Smooth muscle cell (in vitro differentiated cells): ENCODE data around the gene ARL6IP5. TPM values are rescaled to one million over a fixed set of nuclear protein-coding genes. Genes with fewer than 3 reads are reported as not detected.
A peak's percentile ranks its signal among the peaks of the same experiment; 100 is the strongest.

Source experiments
- DNase-seq: peaks from one replicate; lab custom pipeline; 2025; ENCODE audit not compliant: unreplicated experiment; lab: John Stamatoyannopoulos, UW
- H2AFZ ChIP-seq: fragments of 200-600 bp; sonication (generic); 2 replicates; pipeline ENCODE4 v1.6.0; 2016; ENCODE audit warnings: antibody characterized with exemption, low read depth, mild to moderate bottlenecking
- H3F3A ChIP-seq: fragments of 200-600 bp; sonication (generic); 2 replicates; pipeline ENCODE4 v1.6.0; 2017; ENCODE audit warnings: antibody characterized with exemption, low read depth
- H3K27ac ChIP-seq: fragments of 200-600 bp; sonication (generic); 2 replicates; pipeline ENCODE4 v1.5.1; 2016; ENCODE audit warnings: low read depth, mild to moderate bottlenecking
- H3K27me3 ChIP-seq: fragments of 200-600 bp; sonication (generic); 2 replicates; pipeline ENCODE4 v1.6.1; 2016; ENCODE audit warnings: low read depth, mild to moderate bottlenecking
- H3K36me3 ChIP-seq: fragments of 200-600 bp; sonication (generic); 2 replicates; pipeline ENCODE4 v1.5.1; 2016; ENCODE audit warnings: low read depth
- H3K4me1 ChIP-seq: fragments of 200-600 bp; sonication (generic); 2 replicates; pipeline ENCODE4 v1.5.1; 2016; ENCODE audit warnings: low read depth
- H3K4me2 ChIP-seq: fragments of 200-600 bp; sonication (generic); 2 replicates; pipeline ENCODE4 v1.6.0; 2016; ENCODE audit warnings: mild to moderate bottlenecking
- H3K4me3 ChIP-seq: fragments of 200-600 bp; sonication (generic); 2 replicates; pipeline ENCODE4 v1.5.1; 2016; ENCODE audit warnings: mild to moderate bottlenecking
- H3K79me2 ChIP-seq: fragments of 200-600 bp; sonication (generic); 2 replicates; pipeline ENCODE4 v1.6.0; 2016; ENCODE audit warnings: low read depth, mild to moderate bottlenecking
- H3K9ac ChIP-seq: fragments of 200-600 bp; sonication (generic); 2 replicates; pipeline ENCODE4 v1.6.0; 2016; ENCODE audit warnings: low read depth
- H3K9me3 ChIP-seq: fragments of 200-600 bp; sonication (generic); replicated peaks from 2 replicates; pipeline ENCODE4 v1.5.1; 2016; ENCODE audit warnings: low read depth
- H4K20me1 ChIP-seq: fragments of 200-600 bp; sonication (generic); 2 replicates; pipeline ENCODE4 v1.6.0; 2016; ENCODE audit warnings: low read depth
- WGBS: methylation state at CpG from one replicate; pipeline ENCODE4 v1.1.7; 2016; ENCODE audit warnings: low lambda C conversion rate; 5-methylcytosine and 5-hydroxymethylcytosine counted together
- polyA plus RNA-seq: library from polyadenylated mRNA; unstranded; fragments of >200 nt; fragmentation: Nextera tagmentation; extraction: Ambion mirVana; gene quantifications from 2 replicates; pipeline ENCODE4 v1.2.1, GENCODE V29; 2016
- total RNA-seq: library from RNA; depleted of rRNA; stranded (reverse); fragments of >200 nt; gene quantifications from 2 replicates; pipeline ENCODE4 v1.2.3, GENCODE V29; 2014
- TF ChIP-seq, protein P1 (sequence below): fragments of 200-600 bp; sonication (generic); IDR thresholded peaks from 2 replicates; pipeline ENCODE4 v1.5.1; 2017; ENCODE audit warnings: borderline replicate concordance, mild to moderate bottlenecking, antibody characterized with exemption; ENCODE audit not compliant: insufficient read depth, poor library complexity, severe bottlenecking

Gene ARL6IP5, protein sequence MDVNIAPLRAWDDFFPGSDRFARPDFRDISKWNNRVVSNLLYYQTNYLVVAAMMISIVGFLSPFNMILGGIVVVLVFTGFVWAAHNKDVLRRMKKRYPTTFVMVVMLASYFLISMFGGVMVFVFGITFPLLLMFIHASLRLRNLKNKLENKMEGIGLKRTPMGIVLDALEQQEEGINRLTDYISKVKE
- total RNA-seq, result 80.9 and 83.9 TPM in 2 replicates
- 73.9 and 97.4 TPM in 2 replicates for polyA plus RNA-seq

DNA sequence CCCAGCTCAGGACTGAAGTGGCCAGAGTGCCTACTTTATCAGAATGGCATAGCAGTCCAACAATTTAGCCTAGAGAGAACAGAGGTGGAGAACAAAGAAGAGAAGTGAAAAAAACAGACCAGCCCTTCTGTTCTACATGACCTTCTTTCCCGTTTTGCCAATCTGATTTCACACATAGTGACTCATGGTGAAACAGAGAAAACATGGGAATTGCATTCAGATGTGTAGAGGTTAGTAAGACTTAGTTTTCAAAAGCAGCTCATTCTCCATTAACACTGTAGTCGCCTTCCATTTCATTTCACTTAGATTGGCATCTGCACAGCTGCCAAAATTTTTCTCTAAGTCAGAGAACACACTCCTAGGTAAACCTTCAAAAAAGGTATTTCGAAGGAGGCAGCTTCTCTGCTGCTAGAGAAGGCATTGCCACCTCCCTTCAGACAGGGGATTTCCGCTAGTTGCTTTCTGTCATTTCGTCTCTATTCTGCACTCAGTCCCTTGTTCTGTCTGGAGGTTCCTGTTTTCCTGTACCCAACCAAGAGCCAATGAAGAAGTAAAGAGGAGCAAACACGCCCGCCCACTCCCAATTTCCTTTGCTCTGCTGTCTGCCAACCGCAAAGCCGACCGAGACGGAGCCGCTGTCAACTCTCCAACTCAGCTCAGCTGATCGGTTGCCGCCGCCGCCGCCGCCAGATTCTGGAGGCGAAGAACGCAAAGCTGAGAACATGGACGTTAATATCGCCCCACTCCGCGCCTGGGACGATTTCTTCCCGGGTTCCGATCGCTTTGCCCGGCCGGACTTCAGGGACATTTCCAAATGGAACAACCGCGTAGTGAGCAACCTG, at the start of gene ARL6IP5:
Gene ARL6IP5 (plus strand): TSS at position 612 of the 842 bp plus-strand sequence. CDS start 111 bp downstream, at position 723.
- H2AFZ ChIP-seq, result peak within 1 kb of the TSS; percentile 95
- DNase-seq, result peak; percentile 32
- peak within 1 kb of the TSS; percentile 91 for H3K4me3 ChIP-seq
- H3F3A ChIP-seq, result peaks cover 30% of the 10 kb centered on the region
- H3K36me3 ChIP-seq, result no peaks in the 10 kb centered on the region
- no peaks in the 10 kb centered on the region for H3K27me3 ChIP-seq
- no peaks in the 10 kb centered on the region for H3K9me3 ChIP-seq
- H3K4me2 ChIP-seq, result peak within 1 kb of the TSS; percentile 92
- peaks cover 25% of the 10 kb centered on the region for H4K20me1 ChIP-seq
- H3K9ac ChIP-seq, result peak within 1 kb of the TSS; percentile 81
- peak within 1 kb of the TSS; percentile 92 for H3K27ac ChIP-seq
- H3K4me1 ChIP-seq, result peaks cover 49% of the 10 kb centered on the region
- WGBS, result 3% methylated on average over 32 of the region's 32 CpGs
- TF ChIP-seq, protein P1, sequence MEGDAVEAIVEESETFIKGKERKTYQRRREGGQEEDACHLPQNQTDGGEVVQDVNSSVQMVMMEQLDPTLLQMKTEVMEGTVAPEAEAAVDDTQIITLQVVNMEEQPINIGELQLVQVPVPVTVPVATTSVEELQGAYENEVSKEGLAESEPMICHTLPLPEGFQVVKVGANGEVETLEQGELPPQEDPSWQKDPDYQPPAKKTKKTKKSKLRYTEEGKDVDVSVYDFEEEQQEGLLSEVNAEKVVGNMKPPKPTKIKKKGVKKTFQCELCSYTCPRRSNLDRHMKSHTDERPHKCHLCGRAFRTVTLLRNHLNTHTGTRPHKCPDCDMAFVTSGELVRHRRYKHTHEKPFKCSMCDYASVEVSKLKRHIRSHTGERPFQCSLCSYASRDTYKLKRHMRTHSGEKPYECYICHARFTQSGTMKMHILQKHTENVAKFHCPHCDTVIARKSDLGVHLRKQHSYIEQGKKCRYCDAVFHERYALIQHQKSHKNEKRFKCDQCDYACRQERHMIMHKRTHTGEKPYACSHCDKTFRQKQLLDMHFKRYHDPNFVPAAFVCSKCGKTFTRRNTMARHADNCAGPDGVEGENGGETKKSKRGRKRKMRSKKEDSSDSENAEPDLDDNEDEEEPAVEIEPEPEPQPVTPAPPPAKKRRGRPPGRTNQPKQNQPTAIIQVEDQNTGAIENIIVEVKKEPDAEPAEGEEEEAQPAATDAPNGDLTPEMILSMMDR, result no peak
- H3K79me2 ChIP-seq, result peaks cover 32% of the 10 kb centered on the region

DNA sequence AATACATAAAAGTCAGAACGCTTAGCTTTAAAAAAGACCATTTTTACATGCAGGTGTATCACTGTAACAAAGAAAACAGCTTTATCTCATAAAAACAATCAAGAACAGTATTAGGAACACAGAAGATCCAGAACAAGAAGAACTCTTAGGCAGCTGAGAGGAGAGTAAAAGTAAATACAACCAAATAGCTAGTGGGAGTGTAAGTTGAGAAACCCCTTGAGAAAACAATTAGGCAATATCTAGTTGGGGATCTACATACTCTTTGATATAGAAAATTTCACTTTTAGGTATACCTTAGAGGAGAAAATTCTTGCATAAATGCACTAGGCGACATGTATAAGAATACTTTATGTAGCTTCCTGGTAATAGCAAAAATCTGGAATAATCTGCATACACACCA, 40.1 kb upstream of the ARL6IP5 start:
- no peaks in the 10 kb centered on the region for H3K9me3 ChIP-seq
- H3K9ac ChIP-seq, result no peak overlapping the region
- TF ChIP-seq, protein P1, result no peak

DNA sequence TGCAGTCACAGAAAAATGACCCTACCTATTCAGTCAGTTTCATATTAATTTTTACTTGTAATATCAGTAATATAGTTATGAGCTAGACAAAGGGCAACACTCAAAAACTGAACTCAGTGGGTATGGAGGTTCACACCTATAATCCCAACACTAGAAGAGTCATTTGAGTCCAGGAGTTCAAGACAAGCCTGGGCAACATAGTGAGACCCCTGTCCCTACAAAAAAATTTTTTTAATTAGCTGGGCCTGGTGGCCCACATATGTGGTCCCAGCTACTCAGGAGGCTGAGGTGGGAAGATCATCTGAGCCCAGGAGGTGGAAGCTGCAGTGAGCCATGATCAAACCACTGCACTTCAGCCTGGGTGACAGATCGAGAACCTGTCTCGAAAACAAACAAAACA, 35.7 kb upstream of the ARL6IP5 start:
- H3K9me3 ChIP-seq, result no peaks in the 10 kb centered on the region
- peaks cover 71% of the 10 kb centered on the region for H3K79me2 ChIP-seq
- no peak overlapping the region for H3K4me3 ChIP-seq
- H2AFZ ChIP-seq, result no peak overlapping the region
- peaks cover 24% of the 10 kb centered on the region for H3K36me3 ChIP-seq
- no peaks in the 10 kb centered on the region for H3K27me3 ChIP-seq
- TF ChIP-seq, protein P1, result no peak
- 98% methylated on average over 2 of the region's 2 CpGs for WGBS
- no peak for DNase-seq
- H3K4me2 ChIP-seq, result peak overlapping the region; percentile 95
- H4K20me1 ChIP-seq, result peaks cover 74% of the 10 kb centered on the region
- peaks cover 13% of the 10 kb centered on the region for H3K4me1 ChIP-seq
- H3K27ac ChIP-seq, result no peak overlapping the region
- H3F3A ChIP-seq, result peaks cover 10% of the 10 kb centered on the region
- H3K9ac ChIP-seq, result no peak overlapping the region

More for the DNA sequence above, 40.1 kb upstream of the ARL6IP5 start:
- no peak overlapping the region for H3K4me2 ChIP-seq
- H3K4me1 ChIP-seq, result no peaks in the 10 kb centered on the region
- no peak overlapping the region for H3K4me3 ChIP-seq
- peaks cover 48% of the 10 kb centered on the region for H3K36me3 ChIP-seq
- H3K27me3 ChIP-seq, result no peaks in the 10 kb centered on the region
- DNase-seq, result no peak
- WGBS, result 99% methylated on average over 2 of the region's 2 CpGs
- H3K27ac ChIP-seq, result no peak overlapping the region
- H4K20me1 ChIP-seq, result peaks cover 78% of the 10 kb centered on the region
- H3K79me2 ChIP-seq, result peaks cover 59% of the 10 kb centered on the region
- no peaks in the 10 kb centered on the region for H3F3A ChIP-seq
- H2AFZ ChIP-seq, result no peak overlapping the region
